DND-41 (cell line): Measurements from ENCODE around the gene BRPF1.

ENCODE experiments used
- EZH2 ChIP-seq: IDR thresholded peaks from 3 replicates; pipeline ENCODE4 v1.6.1; 2012; ENCODE audit warnings: borderline replicate concordance, low read depth, mild to moderate bottlenecking, moderate library complexity, low read length, inconsistent platforms; ENCODE audit not compliant: severe bottlenecking
- TF ChIP-seq, protein P1 (sequence below): IDR thresholded peaks from 2 replicates; pipeline ENCODE4 v1.5.1; 2012; ENCODE audit warnings: borderline replicate concordance, low read length, moderate library complexity, mild to moderate bottlenecking; ENCODE audit not compliant: poor library complexity, severe bottlenecking; ENCODE audit errors: extremely low read depth

DNA sequence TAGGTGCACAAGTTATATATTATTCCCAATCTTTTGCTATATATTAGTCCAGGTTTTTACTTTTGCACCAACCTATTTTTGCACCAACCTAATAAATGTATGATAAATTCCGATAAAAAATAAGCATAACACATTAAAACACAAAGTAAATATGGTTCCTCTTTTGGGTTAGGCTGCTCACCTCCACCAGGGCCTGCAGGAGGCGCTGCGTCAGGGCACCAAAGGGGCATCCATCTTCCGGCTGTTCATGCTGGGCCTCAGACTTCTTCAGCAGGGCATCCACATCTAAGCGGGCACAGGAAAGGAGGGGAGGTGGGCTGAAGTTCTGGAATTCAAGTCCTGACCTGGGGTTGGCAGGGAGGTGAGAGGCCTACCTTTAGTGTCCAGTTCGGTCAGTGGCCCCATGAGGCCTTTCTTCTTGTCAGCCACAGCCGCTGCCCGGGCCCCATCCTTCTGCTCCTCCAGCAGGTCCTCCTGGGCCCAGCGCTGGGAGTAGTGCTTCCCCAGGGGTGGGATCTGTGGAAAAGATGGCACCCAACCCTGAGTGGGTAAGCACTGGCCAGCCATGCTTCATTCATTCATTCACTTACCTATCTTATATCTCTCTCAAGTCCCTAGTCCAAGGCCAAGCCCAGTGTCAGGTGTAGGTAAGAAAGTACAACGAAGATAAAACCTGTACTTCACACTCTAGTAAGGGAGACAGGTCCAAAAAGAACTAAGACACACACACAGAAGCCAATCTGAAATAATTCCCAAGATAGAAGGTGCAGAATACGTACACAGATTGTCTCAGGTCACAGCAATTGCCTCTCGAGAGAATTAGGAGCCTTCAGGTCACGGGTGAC, 55.5 kb downstream of the BRPF1 start:
- TF ChIP-seq, protein P1, sequence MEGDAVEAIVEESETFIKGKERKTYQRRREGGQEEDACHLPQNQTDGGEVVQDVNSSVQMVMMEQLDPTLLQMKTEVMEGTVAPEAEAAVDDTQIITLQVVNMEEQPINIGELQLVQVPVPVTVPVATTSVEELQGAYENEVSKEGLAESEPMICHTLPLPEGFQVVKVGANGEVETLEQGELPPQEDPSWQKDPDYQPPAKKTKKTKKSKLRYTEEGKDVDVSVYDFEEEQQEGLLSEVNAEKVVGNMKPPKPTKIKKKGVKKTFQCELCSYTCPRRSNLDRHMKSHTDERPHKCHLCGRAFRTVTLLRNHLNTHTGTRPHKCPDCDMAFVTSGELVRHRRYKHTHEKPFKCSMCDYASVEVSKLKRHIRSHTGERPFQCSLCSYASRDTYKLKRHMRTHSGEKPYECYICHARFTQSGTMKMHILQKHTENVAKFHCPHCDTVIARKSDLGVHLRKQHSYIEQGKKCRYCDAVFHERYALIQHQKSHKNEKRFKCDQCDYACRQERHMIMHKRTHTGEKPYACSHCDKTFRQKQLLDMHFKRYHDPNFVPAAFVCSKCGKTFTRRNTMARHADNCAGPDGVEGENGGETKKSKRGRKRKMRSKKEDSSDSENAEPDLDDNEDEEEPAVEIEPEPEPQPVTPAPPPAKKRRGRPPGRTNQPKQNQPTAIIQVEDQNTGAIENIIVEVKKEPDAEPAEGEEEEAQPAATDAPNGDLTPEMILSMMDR, result peak; percentile 61
- no peak for TF ChIP-seq EZH2
